Small intestine (tissue), 4 donors: ENCODE data around the gene PATE1. TPM values are rescaled to one million over a fixed set of nuclear protein-coding genes. Genes with fewer than 3 reads are reported as not detected.

ENCODE experiments used
- polyA plus RNA-seq, 4 donors: library from polyadenylated mRNA; stranded (reverse) in 3 of 4; unstranded in 1 of 4; fragments of 200-250 nt in 3 of 4; fragments of 120-200 nt in 1 of 4; gene quantifications; one replicate each; pipeline versions ENCODE4 v1.2.1 to v1.2.3, GENCODE V29; 2013
- donor health status: healthy with polysubstance abuse.
- donor health status: Bipolar disorder and iron deficiency.
- donor health status: healthy.

Gene PATE1
- polyA plus RNA-seq, 4 donors: not detected

Other genes with a start within 250 kb of the PATE1 start
- gene EI24, start 176.8 kb upstream of the PATE1 start, polyA plus RNA-seq: 10 to 100 TPM; 39.4 to 91.5 (median 63.2) TPM
- 100 to 1,000 TPM in 1 of 4 donors, 10 to 100 TPM in 3; 16.5 to 195 (median 48.2) TPM for gene STT3A, start 153.4 kb upstream of the PATE1 start, polyA plus RNA-seq
- 10 to 100 TPM in 2 of 4 donors, 1 to 10 TPM in 2; 2.7 to 22.6 (median 12.7) TPM for gene CHEK1, start 121.1 kb upstream of the PATE1 start, polyA plus RNA-seq
- under 1 TPM in 2 of 4 donors, not detected in 2; 0.07 to 0.19 TPM for gene ACRV1, start 65.4 kb upstream of the PATE1 start, polyA plus RNA-seq
- not detected for gene PATE2, start 32.5 kb downstream of the PATE1 start, polyA plus RNA-seq
- gene PATE3, start 41.8 kb downstream of the PATE1 start, polyA plus RNA-seq: not detected
- under 1 TPM in 1 of 4 donors, not detected in 3; 0.03 TPM for gene PATE4, start 87.0 kb downstream of the PATE1 start, polyA plus RNA-seq
- gene HYLS1, start 141.4 kb downstream of the PATE1 start, polyA plus RNA-seq: 1 to 10 TPM; 4.3 to 7.4 (median 5.5) TPM
- 10 to 100 TPM; 10.3 to 12.7 (median 11.9) TPM for gene PUS3, start 156.9 kb downstream of the PATE1 start, polyA plus RNA-seq
- gene DDX25, start 158.2 kb downstream of the PATE1 start, polyA plus RNA-seq: under 1 TPM in 3 of 4 donors, not detected in 1; 0.47 to 0.81 (median 0.63) TPM
- gene VSIG10L2, start 199.8 kb downstream of the PATE1 start, polyA plus RNA-seq: under 1 TPM in 2 of 4 donors, not detected in 2; 0.01 to 0.10 TPM